GM12878 (cell line): ENCODE results near the gene CCL25.

Source experiments
- BACH1 ChIP-seq: fragments of 450-650 bp; IDR thresholded peaks from 2 replicates; pipeline ENCODE4 v1.6.1; 2017; ENCODE audit warnings: mild to moderate bottlenecking, borderline replicate concordance
- POLR2A ChIP-seq: IDR thresholded peaks from 2 replicates; pipeline ENCODE4 v1.6.1; 2011; ENCODE audit warnings: low read depth, mild to moderate bottlenecking, low read length
- RFX5 ChIP-seq: IDR thresholded peaks from 2 replicates; pipeline ENCODE4 v1.6.1; 2011; ENCODE audit warnings: low read depth, low read length, improper control_type of control experiment
- SREBF2 ChIP-seq: IDR thresholded peaks from 2 replicates; pipeline ENCODE4 v1.6.1; 2012; ENCODE audit warnings: mild to moderate bottlenecking, low read length
- USF2 ChIP-seq: IDR thresholded peaks from 2 replicates; pipeline ENCODE4 v1.6.1; 2011; ENCODE audit warnings: low read depth, low read length, improper control_type of control experiment, borderline replicate concordance

- TF ChIP-seq POLR2A (no peak), SREBF2 (no peak), RFX5 (no peak), BACH1 (no peak), USF2 (no peak)
Measured at GRCh38 chr19:8109890-8110662, 57.5 kb downstream of the CCL25 start.
